Measurements from ENCODE around the gene DHFR. TPM values are rescaled to one million over a fixed set of nuclear protein-coding genes. Genes with fewer than 3 reads are reported as not detected.

Gene DHFR
- total RNA-seq = 10 to 100 TPM; 77.9 to 83.1 TPM

DNA sequence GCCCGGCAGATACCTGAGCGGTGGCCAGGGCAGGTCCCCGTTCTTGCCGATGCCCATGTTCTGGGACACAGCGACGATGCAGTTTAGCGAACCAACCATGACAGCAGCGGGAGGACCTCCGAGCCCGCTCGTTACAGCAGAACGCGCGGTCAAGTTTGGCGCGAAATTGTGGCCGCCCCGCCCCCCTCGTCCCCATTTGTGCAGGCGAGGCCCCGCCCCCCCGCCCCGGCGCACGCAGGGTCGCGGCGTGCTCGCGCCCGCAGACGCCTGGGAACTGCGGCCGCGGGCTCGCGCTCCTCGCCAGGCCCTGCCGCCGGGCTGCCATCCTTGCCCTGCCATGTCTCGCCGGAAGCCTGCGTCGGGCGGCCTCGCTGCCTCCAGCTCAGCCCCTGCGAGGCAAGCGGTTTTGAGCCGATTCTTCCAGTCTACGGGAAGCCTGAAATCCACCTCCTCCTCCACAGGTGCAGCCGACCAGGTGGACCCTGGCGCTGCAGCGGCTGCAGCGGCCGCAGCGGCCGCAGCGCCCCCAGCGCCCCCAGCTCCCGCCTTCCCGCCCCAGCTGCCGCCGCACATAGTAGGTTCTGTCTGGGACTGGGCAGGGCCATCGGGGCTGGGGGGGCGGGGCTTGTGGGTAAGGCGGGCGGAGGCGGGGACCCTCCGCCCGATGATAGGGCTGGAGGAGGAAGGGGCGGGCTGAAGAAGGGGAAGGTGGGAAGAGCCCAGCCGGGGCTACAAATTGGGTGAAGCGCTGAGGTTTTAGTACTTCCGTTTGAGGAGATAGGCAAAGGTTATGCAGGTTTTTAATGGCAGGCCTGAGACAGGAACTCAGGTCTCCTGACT, at the start of gene DHFR, which contains the start of gene MSH3:
TSS of gene DHFR (minus strand) at position 593 of the 840 bp plus-strand sequence. CDS start at position 99, 494 bp downstream.
TSS of gene MSH3 (plus strand) at position 262 of the 840 bp plus-strand sequence. CDS start at position 338, 76 bp downstream.

Other genes starting within 250 kb of the DHFR start
- gene ZFYVE16, start 246.9 kb downstream of the DHFR start, total RNA-seq = 10 to 100 TPM in 1 of 2 experiments, 1 to 10 TPM in 1; 9.2 to 15.9 TPM
- gene FAM151B, start 166.9 kb downstream of the DHFR start, total RNA-seq = under 1 TPM in 1 of 2 experiments, not detected in 1; 0.23 TPM
- gene ANKRD34B, start 84.7 kb downstream of the DHFR start, total RNA-seq = not detected
- 10 to 100 TPM; 18.8 to 19.0 TPM for gene MSH3, start 331 bp downstream of the DHFR start, total RNA-seq

All from activated naive CD4-positive, alpha-beta T cell treated with anti-CD3 and anti-CD28 coated beads, Interleukin-2, amount 10 ng/mL, durations not matched to agents 5 hours and 36 hours (primary cell).